ENCODE measurements around the gene PLA2G4D. TPM values are rescaled to one million over a fixed set of nuclear protein-coding genes. Genes with fewer than 3 reads are reported as not detected.

The PLA2G4D gene
- total RNA-seq, 1 experiment from 2014 or later = 0.17 TPM

GRCh38 chr15:42031198-42031915 is 63.0 kb downstream of the PLA2G4D start:
- no peak for DNase-seq
- Histone ChIP-seq H3K4me3 (ENCODE audit: insufficient read depth, low read depth, low read length) (no peak overlapping the region), H3K27me3 (ENCODE audit: control insufficient read depth, insufficient read depth, low read length) (no peaks in the 10 kb centered on the region), H3K36me3 (replicated peaks; ENCODE audit: control insufficient read depth, insufficient read depth, low read length) (no peaks in the 10 kb centered on the region)

DNA sequence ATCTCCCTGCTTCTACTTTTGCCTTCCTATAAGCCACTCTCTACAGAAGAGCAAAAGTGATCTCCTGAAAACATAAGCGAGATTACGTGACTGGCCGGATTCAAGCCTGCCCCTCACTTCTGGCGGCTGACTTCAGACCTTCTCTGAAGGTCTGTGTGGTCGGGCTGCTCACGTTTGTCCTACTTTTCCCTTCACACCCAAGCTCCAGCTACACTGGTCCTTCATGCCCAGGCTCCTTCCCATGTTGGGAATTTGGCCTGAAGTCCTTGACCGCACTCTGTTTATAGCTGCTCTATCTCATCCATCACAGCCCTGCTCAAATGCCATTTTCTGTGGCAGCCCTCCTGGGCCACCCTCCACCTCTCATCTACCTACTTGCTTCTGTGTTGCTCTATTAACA is 66.8 kb downstream of the PLA2G4D start:
- DNase-seq = no peak
- Histone ChIP-seq H3K36me3 (replicated peaks; ENCODE audit: control insufficient read depth, insufficient read depth, low read length) (no peaks in the 10 kb centered on the region), H3K4me3 (ENCODE audit: insufficient read depth, low read depth, low read length) (no peak overlapping the region), H3K27me3 (ENCODE audit: control insufficient read depth, insufficient read depth, low read length) (no peaks in the 10 kb centered on the region)

DNA sequence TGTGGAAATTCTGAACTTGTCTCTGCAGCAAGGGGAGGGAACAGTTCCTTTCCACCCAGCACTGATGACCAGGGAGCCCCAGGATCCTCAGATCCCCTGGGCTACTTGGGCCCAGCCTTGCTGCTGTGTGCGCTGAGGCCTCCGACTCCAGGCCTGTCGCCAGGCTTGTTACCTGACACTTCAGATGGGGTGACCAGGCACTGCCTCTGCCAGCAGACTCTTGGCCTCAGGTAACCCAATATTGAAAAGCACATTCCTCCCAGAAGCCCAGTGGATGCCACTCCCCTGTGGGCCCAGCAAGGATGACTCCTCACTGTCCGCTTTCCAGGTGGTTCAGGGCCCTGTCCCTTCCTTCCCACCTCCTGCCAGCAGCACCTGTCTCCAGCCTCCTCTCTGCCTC is 70.1 kb downstream of the PLA2G4D start:
- Histone ChIP-seq H3K36me3 (replicated peaks; ENCODE audit: control insufficient read depth, insufficient read depth, low read length) (no peaks in the 10 kb centered on the region), H3K4me3 (ENCODE audit: insufficient read depth, low read depth, low read length) (no peak overlapping the region), H3K27me3 (ENCODE audit: control insufficient read depth, insufficient read depth, low read length) (no peaks in the 10 kb centered on the region)
- DNase-seq = no peak

- H3K36me3 ChIP-seq (replicated peaks; ENCODE audit: control insufficient read depth, insufficient read depth, low read length) = no peaks in the 10 kb centered on the region
- no peak for DNase-seq
- no peak overlapping the region for H3K4me3 ChIP-seq (ENCODE audit: insufficient read depth, low read depth, low read length)
- no peaks in the 10 kb centered on the region for H3K27me3 ChIP-seq (ENCODE audit: control insufficient read depth, insufficient read depth, low read length)
These were observed 72.8 kb downstream of the PLA2G4D start for GRCh38 chr15:42021593-42021992.

DNA sequence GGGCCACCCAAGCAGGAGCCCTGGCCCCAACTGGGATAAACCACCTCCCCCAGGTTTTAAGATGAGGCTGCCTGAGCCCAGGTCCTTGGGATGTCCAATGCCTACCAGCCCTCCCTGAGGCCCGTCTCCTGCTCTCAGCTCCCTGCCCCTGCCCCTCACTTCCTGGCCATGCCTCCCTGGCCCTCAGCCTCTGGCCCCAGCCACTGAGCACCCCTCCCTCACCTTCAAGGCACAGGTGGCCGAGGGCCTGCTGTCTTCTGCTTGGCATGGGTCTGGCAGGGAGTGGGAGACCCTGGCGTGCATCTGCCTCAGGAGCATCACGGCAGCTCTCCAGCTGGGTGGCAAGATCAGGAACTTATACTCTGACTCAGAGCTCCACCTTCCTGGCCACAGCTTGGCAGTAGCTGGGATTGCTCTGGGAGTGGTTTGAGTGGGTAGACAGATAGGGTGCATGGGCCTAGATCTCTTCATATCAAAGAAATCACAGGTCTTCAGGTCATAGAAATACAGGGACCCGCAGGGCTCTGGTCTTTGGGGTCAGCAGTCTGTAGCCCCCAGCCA is 73.6 kb downstream of the PLA2G4D start, which contains the start of gene PLA2G4E:
Gene PLA2G4E (minus strand): TSS at position 330 of the 561 bp plus-strand sequence. CDS start 12 bp downstream, at position 318.
- no peak within 1 kb of the TSS for H3K4me3 ChIP-seq (ENCODE audit: insufficient read depth, low read depth, low read length)
- no peaks in the 10 kb centered on the region for H3K36me3 ChIP-seq (replicated peaks; ENCODE audit: control insufficient read depth, insufficient read depth, low read length)
- H3K27me3 ChIP-seq (ENCODE audit: control insufficient read depth, insufficient read depth, low read length) = no peaks in the 10 kb centered on the region
- no peak for DNase-seq

DNA sequence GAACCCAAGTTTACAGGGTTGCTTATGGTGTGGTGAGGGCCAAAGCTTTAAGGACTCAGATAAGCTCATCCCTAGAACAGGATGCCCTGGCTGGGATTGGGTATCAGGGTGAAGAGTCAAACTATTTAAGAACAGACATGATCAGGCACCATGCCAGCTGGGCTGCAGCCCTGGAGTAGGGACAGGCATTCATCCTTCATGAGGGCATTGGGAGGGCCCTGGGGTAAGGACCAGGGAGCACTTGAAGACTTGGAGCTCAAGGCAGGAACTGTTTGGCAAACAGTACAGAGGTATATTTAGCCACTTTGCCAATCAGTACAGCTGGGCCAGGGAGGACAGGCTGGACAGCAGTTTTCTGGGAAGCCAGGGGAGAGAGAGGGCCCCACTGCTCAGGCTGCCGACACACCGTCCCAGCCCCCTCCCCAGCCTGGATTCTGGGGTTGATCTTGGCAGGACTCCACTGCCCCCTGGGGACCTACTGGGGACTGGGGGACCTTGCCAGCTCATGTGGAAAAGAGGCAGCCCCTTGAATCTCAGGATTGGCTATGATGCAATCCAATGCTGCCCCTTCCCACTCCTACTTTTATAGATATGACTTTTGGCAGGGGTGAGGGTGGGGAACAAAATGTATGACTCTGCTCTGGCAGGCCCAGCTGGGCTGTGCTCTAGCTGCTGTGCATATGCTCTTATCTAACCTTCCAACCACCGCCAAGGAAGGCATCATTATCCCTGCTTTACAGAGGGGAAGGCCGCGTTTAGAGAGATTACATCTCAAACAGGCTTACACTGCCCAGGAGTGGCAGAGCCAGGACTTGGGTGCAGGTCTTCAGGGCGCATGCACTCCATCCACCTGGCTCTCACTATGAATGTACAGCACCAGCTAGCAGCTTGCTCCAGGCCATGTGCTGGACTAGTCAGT is 75.8 kb downstream of the PLA2G4D start:
- no peak overlapping the region for H3K4me3 ChIP-seq (ENCODE audit: insufficient read depth, low read depth, low read length)
- DNase-seq = no peak

More for the DNA sequence above, 75.8 kb downstream of the PLA2G4D start:
- Histone ChIP-seq H3K36me3 (replicated peaks; ENCODE audit: control insufficient read depth, insufficient read depth, low read length) (no peaks in the 10 kb centered on the region), H3K27me3 (ENCODE audit: control insufficient read depth, insufficient read depth, low read length) (no peaks in the 10 kb centered on the region)

Other genes starting within 250 kb of the PLA2G4D start
- 0.17 and 0.55 TPM in 2 replicates for gene SPTBN5, start 200.5 kb downstream of the PLA2G4D start, total RNA-seq (2014; rRNA removed; shearing (Covaris generic))
- gene EHD4, start 122.0 kb downstream of the PLA2G4D start, total RNA-seq (2014; rRNA removed; shearing (Covaris generic)) = 22.0 and 22.2 TPM in 2 replicates
- gene PLA2G4E, start 73.5 kb downstream of the PLA2G4D start, total RNA-seq (2014; rRNA removed; shearing (Covaris generic)) = not detected in 2 replicates
- not detected in 2 replicates for gene PLA2G4F, start 62.1 kb upstream of the PLA2G4D start, total RNA-seq (2014; rRNA removed; shearing (Covaris generic))
- gene VPS39, start 113.7 kb upstream of the PLA2G4D start, total RNA-seq (2014; rRNA removed; shearing (Covaris generic)) = 26.6 and 27.9 TPM in 2 replicates
- gene GANC, start 178.6 kb upstream of the PLA2G4D start, total RNA-seq (2014; rRNA removed; shearing (Covaris generic)) = 10.8 and 11.2 TPM in 2 replicates
- 25.2 and 29.8 TPM in 2 replicates for gene TMEM87A, start 178.9 kb upstream of the PLA2G4D start, total RNA-seq (2014; rRNA removed; shearing (Covaris generic))